GM12865 (cell line): Measurements from ENCODE around the gene ADCY2.

Source experiments
- DNase-seq: peaks from one replicate; pipeline ENCODE4 v3.0.0; 2010; ENCODE audit warnings: low read depth
- H3K4me3 ChIP-seq: 2 replicates; pipeline ENCODE4 v1.5.1; 2011; ENCODE audit warnings: mild to moderate bottlenecking, low read depth, low read length, control low read depth
- CTCF ChIP-seq: IDR thresholded peaks from 2 replicates; pipeline ENCODE4 v1.5.1; 2011; ENCODE audit warnings: low read length, control low read depth, low read depth, inconsistent platforms; ENCODE audit not compliant: insufficient read depth; ENCODE audit errors: missing control alignments

The ADCY2 gene

DNA sequence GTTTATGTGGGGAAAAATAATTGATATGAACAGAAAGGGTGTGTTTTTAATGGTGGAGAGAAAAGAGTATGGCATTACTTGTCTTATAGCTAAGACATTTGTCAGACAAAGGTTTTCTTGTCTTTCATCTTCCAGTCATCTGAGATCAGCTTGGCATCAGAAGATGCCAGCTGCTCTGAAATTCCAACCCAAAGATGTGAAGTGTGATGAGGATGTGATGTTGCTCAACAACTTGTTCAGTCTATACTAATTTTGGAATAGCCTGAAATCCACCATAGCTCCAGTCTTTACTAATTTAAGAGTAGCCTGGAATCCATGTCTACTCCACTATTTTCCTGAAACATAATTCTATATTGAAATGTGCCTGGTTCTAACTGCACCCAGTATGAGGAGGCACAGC, 272.7 kb downstream of the ADCY2 start:
- no peak for TF ChIP-seq CTCF
- DNase-seq, result no peak

DNA sequence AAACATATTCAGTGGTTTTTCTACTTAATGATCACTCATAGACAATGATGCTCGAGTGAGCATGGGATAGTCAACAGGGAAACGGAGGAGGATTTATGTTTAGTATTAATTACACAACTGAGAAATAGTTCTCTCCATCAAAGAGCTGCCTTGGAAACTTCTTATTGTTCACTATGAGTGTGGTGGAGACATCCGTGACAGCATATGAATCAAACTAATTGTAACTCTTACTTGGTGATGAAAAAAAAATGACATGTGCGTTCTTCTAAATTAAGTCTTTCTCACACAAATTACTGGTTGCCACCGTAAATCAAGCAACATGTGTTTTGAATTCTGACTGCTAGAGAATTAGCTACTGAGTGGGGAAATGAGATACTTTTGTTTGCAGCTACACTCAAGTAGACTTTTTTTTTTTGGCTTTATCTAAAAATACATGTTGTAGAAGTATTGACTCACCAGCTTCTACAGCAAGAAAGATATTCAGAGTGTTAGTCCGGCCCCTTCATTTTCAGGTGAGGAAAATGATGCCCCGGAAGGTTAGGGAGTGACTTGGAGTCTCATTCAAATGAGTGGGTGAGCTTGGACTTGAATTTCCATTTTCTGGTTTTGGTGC, 275.5 kb downstream of the ADCY2 start:
- TF ChIP-seq CTCF, result no peak
- no peak for DNase-seq
- H3K4me3 ChIP-seq, result no peak overlapping the region

More for the DNA sequence above, 272.7 kb downstream of the ADCY2 start:
- H3K4me3 ChIP-seq, result no peak overlapping the region

GRCh38 chr5:7673658-7674057, 277.7 kb downstream of the ADCY2 start:
- DNase-seq, result no peak
- no peak overlapping the region for H3K4me3 ChIP-seq
- TF ChIP-seq CTCF, result no peak

GRCh38 chr5:7676455-7676854, 280.5 kb downstream of the ADCY2 start:
- H3K4me3 ChIP-seq, result no peak overlapping the region
- TF ChIP-seq CTCF, result no peak
- DNase-seq, result no peak

DNA sequence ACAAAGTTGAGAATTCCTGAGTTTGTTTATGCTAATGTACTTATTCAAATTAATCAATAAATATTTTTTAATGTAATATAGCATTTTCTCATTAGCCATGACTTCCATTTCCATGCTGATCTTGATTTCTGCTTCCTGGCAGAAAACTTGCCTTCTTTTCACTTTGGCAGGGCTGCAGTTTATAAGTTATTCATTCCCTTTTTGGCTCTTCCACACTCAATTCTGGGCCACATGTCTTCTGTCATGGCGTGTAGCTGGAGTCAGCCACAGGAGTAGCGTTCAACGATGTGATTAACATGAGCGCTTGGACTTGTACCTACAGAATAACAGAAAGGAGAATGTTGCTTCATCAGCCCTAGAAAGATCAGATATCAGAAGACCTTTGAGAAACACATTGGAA, 282.1 kb downstream of the ADCY2 start:
- no peak overlapping the region for H3K4me3 ChIP-seq
- TF ChIP-seq CTCF, result no peak
- no peak for DNase-seq

- TF ChIP-seq CTCF, result no peak
- no peak for DNase-seq
- no peak overlapping the region for H3K4me3 ChIP-seq
Measured at GRCh38 chr5:7679663-7680062, 283.7 kb downstream of the ADCY2 start.

DNA sequence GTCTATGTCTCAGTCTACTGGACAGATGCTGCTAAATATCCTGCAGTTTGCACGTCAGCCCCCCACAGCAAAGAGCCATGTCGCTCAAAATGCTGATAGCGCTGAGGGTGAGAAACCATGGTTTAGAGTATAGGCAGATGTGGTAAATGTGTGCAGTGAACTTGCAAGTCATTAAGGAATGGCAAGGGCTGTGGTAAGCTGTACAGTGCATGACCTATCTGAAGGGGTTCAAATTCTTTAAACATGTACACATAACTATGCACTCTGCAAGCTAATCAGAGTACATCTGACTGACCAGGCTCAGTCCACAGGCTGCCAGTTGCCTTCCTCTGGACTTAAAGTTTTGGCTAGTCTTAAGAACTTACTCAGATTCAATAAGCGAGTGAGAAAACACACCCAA, 284.3 kb downstream of the ADCY2 start:
- no peak overlapping the region for H3K4me3 ChIP-seq
- TF ChIP-seq CTCF, result no peak
- no peak for DNase-seq
